Sigmoid colon (tissue), 7 donors: Measurements from ENCODE around the gene SV2B. TPM values are rescaled to one million over a fixed set of nuclear protein-coding genes. Genes with fewer than 3 reads are reported as not detected.

ENCODE experiments used
- DNase-seq: peaks from one replicate; pipeline ENCODE4 v3.0.0-alpha.2; 2019
- H3K27ac ChIP-seq, 4 donors: fragments of 200-600 bp; sonication (generic); one replicate each; pipeline ENCODE4 v1.5.1; 2016 to 2019; ENCODE audit warnings: mild to moderate bottlenecking in 1 of 4
- H3K27me3 ChIP-seq, 3 donors: fragments of 200-600 bp; sonication (generic); one replicate each; pipeline ENCODE4 v1.5.1; 2019; ENCODE audit warnings: mild to moderate bottlenecking in 1 of 3
- H3K36me3 ChIP-seq, 4 donors: fragments of 200-600 bp; sonication (generic); one replicate each; pipeline ENCODE4 v1.5.1; 2016 to 2019
- H3K4me1 ChIP-seq, 4 donors: fragments of 200-600 bp; sonication (generic); one replicate each; pipeline ENCODE4 v1.5.1; 2017 to 2019
- H3K4me3 ChIP-seq, 4 donors: fragments of 200-600 bp; sonication (generic); one replicate each; pipeline ENCODE4 v1.5.1; 2017 to 2019; ENCODE audit warnings: mild to moderate bottlenecking in 2 of 4, moderate library complexity in 1 of 4
- H3K9me3 ChIP-seq, 4 donors: fragments of 200-600 bp in 3 of 4; sonication (generic) in 3 of 4; one replicate each; pipeline versions ENCODE4 v1.5.1 to v1.6.1; 2013 to 2019
- CTCF ChIP-seq, 4 experiments: fragments of 450-650 bp in 3 of 4; fragments of 200-600 bp in 1 of 4; IDR thresholded peaks; one replicate each; pipeline ENCODE4 v1.5.1; 2016 to 2019; ENCODE audit warnings: antibody characterized with exemption in 4 of 4, mild to moderate bottlenecking in 3 of 4, moderate library complexity in 2 of 4
- EP300 ChIP-seq, 4 donors: sonication (generic); formaldehyde crosslinking; IDR thresholded peaks; one replicate each; pipeline ENCODE4 v1.6.1; 2017; ENCODE audit warnings: antibody characterized with exemption in 4 of 4
- POLR2A ChIP-seq, 2 donors: fragments of 450-650 bp; IDR thresholded peaks; one replicate each; pipeline ENCODE4 v1.6.1; 2016; ENCODE audit warnings: antibody characterized with exemption in 2 of 2, mild to moderate bottlenecking in 2 of 2, moderate library complexity in 2 of 2
- POLR2AphosphoS5 ChIP-seq, 4 donors: sonication (generic); formaldehyde crosslinking; IDR thresholded peaks; one replicate each; pipeline ENCODE4 v1.6.1; 2017; ENCODE audit warnings: antibody characterized with exemption in 4 of 4
- WGBS, 2 donors: extraction: QIAGEN DNeasy Blood & Tissue Kit; methylation state at CpG; one replicate each; pipeline ENCODE4 v1.1.7; 2013; 5-methylcytosine and 5-hydroxymethylcytosine counted together
- intact Hi-C: fragments of 100-400 bp; cut with DNase I; formaldehyde crosslinking; loops from one replicate; pipeline ENCODE4 v1.15.1; 2023
- polyA plus RNA-seq, 3 donors: library from polyadenylated mRNA; stranded (reverse); fragments of 200-250 nt; gene quantifications; one replicate each; pipeline ENCODE4 v1.2.3, GENCODE V29; 2013
- total RNA-seq, 4 donors: library from RNA; depleted of rRNA; stranded (reverse); fragments of >200 nt; gene quantifications; one replicate each; pipeline ENCODE4 v1.1.0, GENCODE V29; 2016
- donor health status: healthy with polysubstance abuse.
- donor health status: Bipolar disorder and iron deficiency.
- donor health status: healthy.

The SV2B gene
- total and polyA plus RNA-seq, 7 donors = 2.0 to 5.0 (median 3.1) TPM; not detected in 2

GRCh38 chr15:91186904-91187656, 87.0 kb downstream of the SV2B start:
- no peak overlapping the region for H3K27ac ChIP-seq
- no peaks in the 10 kb centered on the region for H3K27me3 ChIP-seq
- intact Hi-C loops = no loop called here
- no peaks in the 10 kb centered on the region for H3K36me3 ChIP-seq
- WGBS, 2 donors = 51 to 63% methylated on average over 6 of the region's 6 CpGs
- no peak for DNase-seq
- H3K4me1 ChIP-seq = no peaks in the 10 kb centered on the region
- no peaks in the 10 kb centered on the region for H3K9me3 ChIP-seq
- no peak for TF ChIP-seq EP300 (IDR thresholded peaks at IDR 0.05)
- TF ChIP-seq POLR2AphosphoS5 (IDR thresholded peaks at IDR 0.05) = no peak
- no peak for TF ChIP-seq POLR2A (IDR thresholded peaks at IDR 0.05)
- no peak for TF ChIP-seq CTCF (IDR thresholded peaks at IDR 0.05)
- no peak overlapping the region for H3K4me3 ChIP-seq

GRCh38 chr15:91192285-91192684, 92.2 kb downstream of the SV2B start:
- Histone ChIP-seq H3K36me3 (no peaks in the 10 kb centered on the region), H3K27ac (no peak overlapping the region), H3K4me1 (no peaks in the 10 kb centered on the region), H3K4me3 (no peak overlapping the region), H3K27me3 (no peaks in the 10 kb centered on the region), H3K9me3 (no peaks in the 10 kb centered on the region)
- TF ChIP-seq EP300 (IDR thresholded peaks at IDR 0.05) = no peak
- no peak for TF ChIP-seq CTCF (IDR thresholded peaks at IDR 0.05)
- no peak for TF ChIP-seq POLR2AphosphoS5 (IDR thresholded peaks at IDR 0.05)
- intact Hi-C loops = no loop called here
- WGBS, 2 donors = 86 to 92% methylated on average over 1 of the region's 1 CpG
- no peak for DNase-seq

- DNase-seq = no peak
These were observed 92.8 kb downstream of the SV2B start for GRCh38 chr15:91192690-91193377.

GRCh38 chr15:91193378-91193720, 93.3 kb downstream of the SV2B start:
- intact Hi-C loops = no loop called here
- H3K4me3 ChIP-seq = no peak overlapping the region
- H3K36me3 ChIP-seq = no peaks in the 10 kb centered on the region
- H3K27me3 ChIP-seq = no peaks in the 10 kb centered on the region
- no peaks in the 10 kb centered on the region for H3K4me1 ChIP-seq
- DNase-seq = no peak
- WGBS, 2 donors = 48 to 50% methylated on average over 2 of the region's 2 CpGs
- no peaks in the 10 kb centered on the region for H3K9me3 ChIP-seq
- no peak for TF ChIP-seq CTCF (IDR thresholded peaks at IDR 0.05)
- TF ChIP-seq EP300 (IDR thresholded peaks at IDR 0.05) = no peak
- TF ChIP-seq POLR2AphosphoS5 (IDR thresholded peaks at IDR 0.05) = no peak
- TF ChIP-seq POLR2A (IDR thresholded peaks at IDR 0.05) = no peak
- no peak overlapping the region for H3K27ac ChIP-seq

More at GRCh38 chr15:91192690-91193377, 92.8 kb downstream of the SV2B start:
- Histone ChIP-seq H3K4me1 (no peaks in the 10 kb centered on the region), H3K4me3 (no peak overlapping the region), H3K9me3 (no peaks in the 10 kb centered on the region), H3K27me3 (no peaks in the 10 kb centered on the region), H3K27ac (no peak overlapping the region), H3K36me3 (no peaks in the 10 kb centered on the region)
- intact Hi-C loops = no loop called here
- TF ChIP-seq POLR2A (IDR thresholded peaks at IDR 0.05) (no peak), CTCF (IDR thresholded peaks at IDR 0.05) (no peak)
- WGBS, 2 donors = 72 to 76% methylated on average over 11 of the region's 11 CpGs
